LoVo (cell line): ENCODE data around the gene IKZF2.

Experiments used
- DNase-seq: peaks from one replicate; pipeline ENCODE4 v3.0.0-alpha.2; 2016; ENCODE audit warnings: low spot score

IKZF2 gene

GRCh38 chr2:212998626-212999359 is 152.6 kb downstream of the IKZF2 start:
- DNase-seq = no peak

GRCh38 chr2:212997526-212998020 is 153.8 kb downstream of the IKZF2 start:
- DNase-seq = no peak

GRCh38 chr2:212995920-212996319 is 155.5 kb downstream of the IKZF2 start:
- no peak for DNase-seq

- DNase-seq = no peak
These were observed 156.4 kb downstream of the IKZF2 start for GRCh38 chr2:212994976-212995375.

GRCh38 chr2:212991120-212991519 is 160.3 kb downstream of the IKZF2 start:
- no peak for DNase-seq

GRCh38 chr2:212990697-212991096 is 160.7 kb downstream of the IKZF2 start:
- DNase-seq = no peak

- no peak for DNase-seq
These were observed 163.9 kb downstream of the IKZF2 start for GRCh38 chr2:212987492-212987891.

GRCh38 chr2:212984129-212984528 is 167.3 kb downstream of the IKZF2 start:
- no peak for DNase-seq

GRCh38 chr2:212979799-212980198 is 171.6 kb downstream of the IKZF2 start:
- DNase-seq = peak; percentile 5

- DNase-seq = no peak
These were observed 172.3 kb downstream of the IKZF2 start for GRCh38 chr2:212979046-212979612.

GRCh38 chr2:212977152-212977551 is 174.3 kb downstream of the IKZF2 start:
- DNase-seq = no peak

GRCh38 chr2:212975333-212975732 is 176.1 kb downstream of the IKZF2 start:
- DNase-seq = no peak

GRCh38 chr2:212974692-212975091 is 176.7 kb downstream of the IKZF2 start:
- no peak for DNase-seq

- DNase-seq = no peak
These were observed 178.1 kb downstream of the IKZF2 start for GRCh38 chr2:212973347-212973746.

GRCh38 chr2:212970132-212970531 is 181.3 kb downstream of the IKZF2 start:
- DNase-seq = no peak

- DNase-seq = no peak
These were observed 182.9 kb downstream of the IKZF2 start for GRCh38 chr2:212968284-212969081.

- no peak for DNase-seq
These were observed 184.5 kb downstream of the IKZF2 start for GRCh38 chr2:212966884-212967283.

- no peak for DNase-seq
These were observed 188.7 kb downstream of the IKZF2 start for GRCh38 chr2:212962691-212963090.

- no peak for DNase-seq
These were observed 190.2 kb downstream of the IKZF2 start for GRCh38 chr2:212961255-212961654.

- no peak for DNase-seq
These were observed 191.1 kb downstream of the IKZF2 start for GRCh38 chr2:212960336-212960735.

- no peak for DNase-seq
These were observed 191.8 kb downstream of the IKZF2 start for GRCh38 chr2:212959471-212960117.

- DNase-seq = no peak
These were observed 192.6 kb downstream of the IKZF2 start for GRCh38 chr2:212958757-212959295.
